HepG2 (cell line): Measurements from ENCODE around the gene C18orf63. TPM values are rescaled to one million over a fixed set of nuclear protein-coding genes. Genes with fewer than 3 reads are reported as not detected.

Experiments used
- GATAD2A ChIP-seq: IDR thresholded peaks from 2 replicates; pipeline ENCODE4 v1.6.1; 2016
- KLF12 ChIP-seq: sonication (generic); formaldehyde crosslinking; IDR thresholded peaks from 2 replicates; pipeline ENCODE4 v1.4.0; 2020; ENCODE audit warnings: missing genetic modification reagents, borderline replicate concordance
- NFKBIZ ChIP-seq: IDR thresholded peaks from 2 replicates; pipeline ENCODE4 v1.6.1; 2018; ENCODE audit warnings: missing genetic modification reagents, missing compliant biosample characterization
- SMARCC2 ChIP-seq: fragments of 450-650 bp; IDR thresholded peaks from 2 replicates; pipeline ENCODE4 v1.6.1; 2017; ENCODE audit warnings: antibody characterized with exemption, mild to moderate bottlenecking
- SOX5 ChIP-seq: IDR thresholded peaks from 2 replicates; pipeline ENCODE4 v1.6.1; 2016; ENCODE audit warnings: borderline replicate concordance
- U2AF1 ChIP-seq: fragments of 200-400 bp; formaldehyde crosslinking; optimal IDR thresholded peaks from 2 replicates; pipeline ENCODE3; 2017; ENCODE audit warnings: mild to moderate bottlenecking, low read depth, low read length
- ZNF10 ChIP-seq: sonication (generic); formaldehyde crosslinking; IDR thresholded peaks from 2 replicates; pipeline ENCODE4 v1.4.0; 2020; ENCODE audit warnings: mild to moderate bottlenecking, low read depth, missing genetic modification reagents, borderline replicate concordance
- ZNF615 ChIP-seq: sonication (generic); formaldehyde crosslinking; IDR thresholded peaks from 2 replicates; pipeline ENCODE4 v1.5.0; 2020; ENCODE audit warnings: mild to moderate bottlenecking, missing genetic modification reagents, borderline replicate concordance
- ZNF850 ChIP-seq: sonication (generic); formaldehyde crosslinking; conservative IDR thresholded peaks from 2 replicates; pipeline ENCODE4 v1.9.0; 2021; ENCODE audit warnings: mild to moderate bottlenecking, missing genetic modification reagents
- ZNF878 ChIP-seq: sonication (generic); formaldehyde crosslinking; IDR thresholded peaks from 2 replicates; pipeline ENCODE4 v1.8.1; 2023; ENCODE audit warnings: mild to moderate bottlenecking, missing genetic modification reagents, moderate library complexity
- polyA plus RNA-seq, 8 experiments: library from polyadenylated mRNA; depleted of rRNA in 3 of 8; stranded (reverse) in 7 of 8; unstranded in 1 of 8; fragments of >200 nt; fragmentation: Illumina TruSeq in 4 of 8; extraction: Trizol in 4 of 8; gene quantifications; 2 replicates each; pipeline versions ENCODE4 v1.2.1 to v1.2.3, GENCODE V29; 2011 to 2016; ENCODE audit warnings: low read depth in 4 of 8, missing spikeins in 1 of 8, mixed read lengths in 1 of 8; ENCODE audit not compliant: insufficient read depth in 1 of 8
- total RNA-seq, 5 experiments: library from RNA; depleted of rRNA; stranded (reverse); fragments of >200 nt; fragmentation: Illumina TruSeq; extraction: Trizol; gene quantifications; 2 replicates each; pipeline ENCODE4 v1.2.3, GENCODE V29; 2016; ENCODE audit warnings: low read depth in 1 of 5
- TF ChIP-seq, protein P1 (sequence below): sonication (generic); formaldehyde crosslinking; IDR thresholded peaks from 2 replicates; pipeline ENCODE4 v1.4.0; 2020; ENCODE audit warnings: missing genetic modification reagents
- TF ChIP-seq, protein P2 (sequence below): sonication (generic); formaldehyde crosslinking; IDR thresholded peaks from 2 replicates; pipeline ENCODE4 v1.4.0; 2020; ENCODE audit warnings: missing genetic modification reagents, borderline replicate concordance
- TF ChIP-seq, protein P3 (sequence below): sonication (generic); formaldehyde crosslinking; IDR thresholded peaks from 2 replicates; pipeline ENCODE4 v1.4.0; 2020; ENCODE audit warnings: mild to moderate bottlenecking, low read depth, missing genetic modification reagents
- TF ChIP-seq, protein P4 (sequence below): sonication (generic); formaldehyde crosslinking; IDR thresholded peaks from 2 replicates; pipeline ENCODE4 v1.4.0; 2020; ENCODE audit warnings: missing genetic modification reagents
- TF ChIP-seq, protein P5 (sequence below): sonication (generic); formaldehyde crosslinking; IDR thresholded peaks from 2 replicates; pipeline ENCODE4 v1.4.0; 2020; ENCODE audit warnings: missing genetic modification reagents
- TF ChIP-seq, protein P6 (sequence below): IDR thresholded peaks from 2 replicates; pipeline ENCODE4 v1.6.1; 2012; ENCODE audit warnings: low read depth, low read length, improper control_type of control experiment

The C18orf63 gene
- total and polyA plus RNA-seq, 2 of the 13 experiments (the other 11 are each of a cell fraction or from before 2014, with no cell fraction given), result 0.01 TPM; not detected in 1

DNA sequence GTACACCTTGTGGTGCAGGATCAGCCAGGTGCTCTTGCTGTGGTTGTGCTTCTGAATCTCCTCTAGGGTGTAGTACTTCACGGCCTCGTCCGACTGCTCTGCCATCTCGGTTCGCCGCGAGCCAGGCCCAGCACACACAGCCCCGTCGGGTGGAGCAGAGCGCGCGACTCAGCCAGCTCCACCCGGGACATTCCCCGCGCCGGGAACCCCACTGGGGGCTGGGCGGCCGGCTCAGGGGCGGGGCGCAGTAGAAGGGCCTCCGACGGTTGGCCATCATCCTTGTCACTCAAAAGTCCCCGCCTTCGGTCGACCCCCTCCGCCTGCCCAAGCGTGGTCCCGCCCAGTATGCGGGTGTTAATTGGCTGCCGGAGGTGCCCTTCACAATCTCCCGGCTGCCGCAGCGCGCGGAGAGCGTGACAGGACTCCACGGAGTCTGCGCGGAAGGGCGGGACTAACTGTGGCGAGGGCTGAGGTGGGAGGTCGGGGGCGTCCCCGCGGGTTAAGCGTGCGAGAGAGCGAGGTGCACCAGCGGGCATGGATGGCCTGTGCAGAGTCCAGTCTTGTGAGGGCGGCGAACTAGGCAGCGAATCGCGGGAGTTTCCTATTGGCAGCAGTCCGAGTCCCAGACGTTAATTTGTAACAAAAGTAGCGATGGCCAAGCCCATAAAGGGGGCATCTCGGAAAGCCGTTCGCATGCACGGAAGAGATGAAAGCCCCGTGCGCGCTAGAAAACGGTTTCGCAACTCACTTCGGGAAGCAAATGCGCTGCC, 23.7 kb upstream of the C18orf63 start, which contains the start of gene CYB5A (continued):
- TF ChIP-seq, protein P1, sequence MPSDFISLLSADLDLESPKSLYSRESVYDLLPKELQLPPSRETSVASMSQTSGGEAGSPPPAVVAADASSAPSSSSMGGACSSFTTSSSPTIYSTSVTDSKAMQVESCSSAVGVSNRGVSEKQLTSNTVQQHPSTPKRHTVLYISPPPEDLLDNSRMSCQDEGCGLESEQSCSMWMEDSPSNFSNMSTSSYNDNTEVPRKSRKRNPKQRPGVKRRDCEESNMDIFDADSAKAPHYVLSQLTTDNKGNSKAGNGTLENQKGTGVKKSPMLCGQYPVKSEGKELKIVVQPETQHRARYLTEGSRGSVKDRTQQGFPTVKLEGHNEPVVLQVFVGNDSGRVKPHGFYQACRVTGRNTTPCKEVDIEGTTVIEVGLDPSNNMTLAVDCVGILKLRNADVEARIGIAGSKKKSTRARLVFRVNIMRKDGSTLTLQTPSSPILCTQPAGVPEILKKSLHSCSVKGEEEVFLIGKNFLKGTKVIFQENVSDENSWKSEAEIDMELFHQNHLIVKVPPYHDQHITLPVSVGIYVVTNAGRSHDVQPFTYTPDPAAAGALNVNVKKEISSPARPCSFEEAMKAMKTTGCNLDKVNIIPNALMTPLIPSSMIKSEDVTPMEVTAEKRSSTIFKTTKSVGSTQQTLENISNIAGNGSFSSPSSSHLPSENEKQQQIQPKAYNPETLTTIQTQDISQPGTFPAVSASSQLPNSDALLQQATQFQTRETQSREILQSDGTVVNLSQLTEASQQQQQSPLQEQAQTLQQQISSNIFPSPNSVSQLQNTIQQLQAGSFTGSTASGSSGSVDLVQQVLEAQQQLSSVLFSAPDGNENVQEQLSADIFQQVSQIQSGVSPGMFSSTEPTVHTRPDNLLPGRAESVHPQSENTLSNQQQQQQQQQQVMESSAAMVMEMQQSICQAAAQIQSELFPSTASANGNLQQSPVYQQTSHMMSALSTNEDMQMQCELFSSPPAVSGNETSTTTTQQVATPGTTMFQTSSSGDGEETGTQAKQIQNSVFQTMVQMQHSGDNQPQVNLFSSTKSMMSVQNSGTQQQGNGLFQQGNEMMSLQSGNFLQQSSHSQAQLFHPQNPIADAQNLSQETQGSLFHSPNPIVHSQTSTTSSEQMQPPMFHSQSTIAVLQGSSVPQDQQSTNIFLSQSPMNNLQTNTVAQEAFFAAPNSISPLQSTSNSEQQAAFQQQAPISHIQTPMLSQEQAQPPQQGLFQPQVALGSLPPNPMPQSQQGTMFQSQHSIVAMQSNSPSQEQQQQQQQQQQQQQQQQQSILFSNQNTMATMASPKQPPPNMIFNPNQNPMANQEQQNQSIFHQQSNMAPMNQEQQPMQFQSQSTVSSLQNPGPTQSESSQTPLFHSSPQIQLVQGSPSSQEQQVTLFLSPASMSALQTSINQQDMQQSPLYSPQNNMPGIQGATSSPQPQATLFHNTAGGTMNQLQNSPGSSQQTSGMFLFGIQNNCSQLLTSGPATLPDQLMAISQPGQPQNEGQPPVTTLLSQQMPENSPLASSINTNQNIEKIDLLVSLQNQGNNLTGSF (CRISPR knock-in tag), result peak; percentile 23
- TF ChIP-seq, protein P2, sequence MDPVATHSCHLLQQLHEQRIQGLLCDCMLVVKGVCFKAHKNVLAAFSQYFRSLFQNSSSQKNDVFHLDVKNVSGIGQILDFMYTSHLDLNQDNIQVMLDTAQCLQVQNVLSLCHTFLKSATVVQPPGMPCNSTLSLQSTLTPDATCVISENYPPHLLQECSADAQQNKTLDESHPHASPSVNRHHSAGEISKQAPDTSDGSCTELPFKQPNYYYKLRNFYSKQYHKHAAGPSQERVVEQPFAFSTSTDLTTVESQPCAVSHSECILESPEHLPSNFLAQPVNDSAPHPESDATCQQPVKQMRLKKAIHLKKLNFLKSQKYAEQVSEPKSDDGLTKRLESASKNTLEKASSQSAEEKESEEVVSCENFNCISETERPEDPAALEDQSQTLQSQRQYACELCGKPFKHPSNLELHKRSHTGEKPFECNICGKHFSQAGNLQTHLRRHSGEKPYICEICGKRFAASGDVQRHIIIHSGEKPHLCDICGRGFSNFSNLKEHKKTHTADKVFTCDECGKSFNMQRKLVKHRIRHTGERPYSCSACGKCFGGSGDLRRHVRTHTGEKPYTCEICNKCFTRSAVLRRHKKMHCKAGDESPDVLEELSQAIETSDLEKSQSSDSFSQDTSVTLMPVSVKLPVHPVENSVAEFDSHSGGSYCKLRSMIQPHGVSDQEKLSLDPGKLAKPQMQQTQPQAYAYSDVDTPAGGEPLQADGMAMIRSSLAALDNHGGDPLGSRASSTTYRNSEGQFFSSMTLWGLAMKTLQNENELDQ (CRISPR knock-in tag), result no peak
- TF ChIP-seq KLF12, result no peak
- TF ChIP-seq ZNF850 (CRISPR knock-in tag), result no peak
- TF ChIP-seq, protein P3, sequence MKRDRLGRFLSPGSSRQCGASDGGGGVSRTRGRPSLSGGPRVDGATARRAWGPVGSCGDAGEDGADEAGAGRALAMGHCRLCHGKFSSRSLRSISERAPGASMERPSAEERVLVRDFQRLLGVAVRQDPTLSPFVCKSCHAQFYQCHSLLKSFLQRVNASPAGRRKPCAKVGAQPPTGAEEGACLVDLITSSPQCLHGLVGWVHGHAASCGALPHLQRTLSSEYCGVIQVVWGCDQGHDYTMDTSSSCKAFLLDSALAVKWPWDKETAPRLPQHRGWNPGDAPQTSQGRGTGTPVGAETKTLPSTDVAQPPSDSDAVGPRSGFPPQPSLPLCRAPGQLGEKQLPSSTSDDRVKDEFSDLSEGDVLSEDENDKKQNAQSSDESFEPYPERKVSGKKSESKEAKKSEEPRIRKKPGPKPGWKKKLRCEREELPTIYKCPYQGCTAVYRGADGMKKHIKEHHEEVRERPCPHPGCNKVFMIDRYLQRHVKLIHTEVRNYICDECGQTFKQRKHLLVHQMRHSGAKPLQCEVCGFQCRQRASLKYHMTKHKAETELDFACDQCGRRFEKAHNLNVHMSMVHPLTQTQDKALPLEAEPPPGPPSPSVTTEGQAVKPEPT (CRISPR knock-in tag), result peak; percentile 84; the same call in 1 of the 2 replicates
- TF ChIP-seq, protein P4, sequence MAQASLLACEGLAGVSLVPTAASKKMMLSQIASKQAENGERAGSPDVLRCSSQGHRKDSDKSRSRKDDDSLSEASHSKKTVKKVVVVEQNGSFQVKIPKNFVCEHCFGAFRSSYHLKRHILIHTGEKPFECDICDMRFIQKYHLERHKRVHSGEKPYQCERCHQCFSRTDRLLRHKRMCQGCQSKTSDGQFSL (CRISPR knock-in tag), result no peak
- TF ChIP-seq, protein P5, sequence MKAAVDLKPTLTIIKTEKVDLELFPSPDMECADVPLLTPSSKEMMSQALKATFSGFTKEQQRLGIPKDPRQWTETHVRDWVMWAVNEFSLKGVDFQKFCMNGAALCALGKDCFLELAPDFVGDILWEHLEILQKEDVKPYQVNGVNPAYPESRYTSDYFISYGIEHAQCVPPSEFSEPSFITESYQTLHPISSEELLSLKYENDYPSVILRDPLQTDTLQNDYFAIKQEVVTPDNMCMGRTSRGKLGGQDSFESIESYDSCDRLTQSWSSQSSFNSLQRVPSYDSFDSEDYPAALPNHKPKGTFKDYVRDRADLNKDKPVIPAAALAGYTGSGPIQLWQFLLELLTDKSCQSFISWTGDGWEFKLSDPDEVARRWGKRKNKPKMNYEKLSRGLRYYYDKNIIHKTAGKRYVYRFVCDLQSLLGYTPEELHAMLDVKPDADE (CRISPR knock-in tag), result no peak
- peak; percentile 77; the same call in 1 of the 2 replicates for TF ChIP-seq SOX5
- peak; percentile 80 for TF ChIP-seq GATAD2A (CRISPR knock-in tag)
- no peak for TF ChIP-seq SMARCC2
- no peak for TF ChIP-seq NFKBIZ (CRISPR knock-in tag)
- TF ChIP-seq, protein P6, sequence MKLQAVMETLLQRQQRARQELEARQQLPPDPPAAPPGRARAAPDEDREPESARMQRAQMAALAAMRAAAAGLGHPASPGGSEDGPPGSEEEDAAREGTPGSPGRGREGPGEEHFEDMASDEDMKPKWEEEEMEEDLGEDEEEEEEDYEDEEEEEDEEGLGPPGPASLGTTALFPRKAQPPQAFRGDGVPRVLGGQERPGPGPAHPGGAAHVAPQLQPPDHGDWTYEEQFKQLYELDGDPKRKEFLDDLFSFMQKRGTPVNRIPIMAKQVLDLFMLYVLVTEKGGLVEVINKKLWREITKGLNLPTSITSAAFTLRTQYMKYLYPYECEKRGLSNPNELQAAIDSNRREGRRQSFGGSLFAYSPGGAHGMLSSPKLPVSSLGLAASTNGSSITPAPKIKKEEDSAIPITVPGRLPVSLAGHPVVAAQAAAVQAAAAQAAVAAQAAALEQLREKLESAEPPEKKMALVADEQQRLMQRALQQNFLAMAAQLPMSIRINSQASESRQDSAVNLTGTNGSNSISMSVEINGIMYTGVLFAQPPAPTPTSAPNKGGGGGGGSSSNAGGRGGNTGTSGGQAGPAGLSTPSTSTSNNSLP, result peak; percentile 46; the same call in 1 of the 2 replicates
- no peak for TF ChIP-seq ZNF878
- peak; percentile 47; the same call in 1 of the 2 replicates for TF ChIP-seq ZNF615 (CRISPR knock-in tag)
- TF ChIP-seq ZNF10 (CRISPR knock-in tag), result no peak
- TF ChIP-seq U2AF1, result no peak
